Measurements from ENCODE around the gene FREM2. TPM values are rescaled to one million over a fixed set of nuclear protein-coding genes. Genes with fewer than 3 reads are reported as not detected.

The FREM2 gene
- total RNA-seq, 1 donor from 2014 or later = 0.39 TPM

- H3K36me3 Mint-ChIP-seq (ENCODE audit: low read depth) = no peaks in the 10 kb centered on the region
- no peaks in the 10 kb centered on the region for H3K27me3 Mint-ChIP-seq (ENCODE audit: low read depth)
- no peak overlapping the region for H3K4me3 Mint-ChIP-seq (ENCODE audit: low read depth)
- H3K4me1 Mint-ChIP-seq (ENCODE audit: low read depth) = no peaks in the 10 kb centered on the region
- no peak overlapping the region for H3K27ac Mint-ChIP-seq
- H3K9me3 Mint-ChIP-seq = no peaks in the 10 kb centered on the region
- intact Hi-C loops (cut with micrococcal nuclease) = no loop called here
- DNase-seq (ENCODE audit: low spot score) = no peak
These were observed 10.3 kb downstream of the FREM2 start for GRCh38 chr13:38697197-38697596.

- intact Hi-C loops (cut with micrococcal nuclease) = no loop called here
- Mint-ChIP-seq H3K27ac (no peak overlapping the region), H3K9me3 (no peaks in the 10 kb centered on the region), H3K4me1 (ENCODE audit: low read depth) (no peaks in the 10 kb centered on the region), H3K4me3 (ENCODE audit: low read depth) (no peak overlapping the region), H3K27me3 (ENCODE audit: low read depth) (no peaks in the 10 kb centered on the region), H3K36me3 (ENCODE audit: low read depth) (no peaks in the 10 kb centered on the region)
- DNase-seq (ENCODE audit: low spot score) = no peak
These were observed 10.9 kb downstream of the FREM2 start for GRCh38 chr13:38697628-38698333.

GRCh38 chr13:38700051-38700450 lies 13.2 kb downstream of the FREM2 start:
- H3K4me1 Mint-ChIP-seq (ENCODE audit: low read depth) = no peaks in the 10 kb centered on the region
- H3K27ac Mint-ChIP-seq = no peak overlapping the region
- no peak for DNase-seq (ENCODE audit: low spot score)

GRCh38 chr13:38702669-38703068 lies 15.8 kb downstream of the FREM2 start:
- Mint-ChIP-seq H3K27me3 (ENCODE audit: low read depth) (no peaks in the 10 kb centered on the region), H3K4me3 (ENCODE audit: low read depth) (no peak overlapping the region), H3K4me1 (ENCODE audit: low read depth) (no peaks in the 10 kb centered on the region), H3K36me3 (ENCODE audit: low read depth) (no peaks in the 10 kb centered on the region), H3K9me3 (no peaks in the 10 kb centered on the region), H3K27ac (no peak overlapping the region)
- intact Hi-C loops (cut with micrococcal nuclease) = no loop called here
- DNase-seq (ENCODE audit: low spot score) = no peak

More at GRCh38 chr13:38700051-38700450, 13.2 kb downstream of the FREM2 start:
- Mint-ChIP-seq H3K4me3 (ENCODE audit: low read depth) (no peak overlapping the region), H3K27me3 (ENCODE audit: low read depth) (no peaks in the 10 kb centered on the region), H3K9me3 (no peaks in the 10 kb centered on the region), H3K36me3 (ENCODE audit: low read depth) (no peaks in the 10 kb centered on the region)
- intact Hi-C loops (cut with micrococcal nuclease) = no loop called here

GRCh38 chr13:38703255-38703654 lies 16.4 kb downstream of the FREM2 start:
- Mint-ChIP-seq H3K36me3 (ENCODE audit: low read depth) (no peaks in the 10 kb centered on the region), H3K27me3 (ENCODE audit: low read depth) (no peaks in the 10 kb centered on the region), H3K4me3 (ENCODE audit: low read depth) (no peak overlapping the region), H3K4me1 (ENCODE audit: low read depth) (no peaks in the 10 kb centered on the region), H3K9me3 (no peaks in the 10 kb centered on the region), H3K27ac (no peak overlapping the region)
- intact Hi-C loops (cut with micrococcal nuclease) = no loop called here
- no peak for DNase-seq (ENCODE audit: low spot score)

- H3K27ac Mint-ChIP-seq = no peak overlapping the region
- intact Hi-C loops (cut with micrococcal nuclease) = no loop called here
- no peaks in the 10 kb centered on the region for H3K36me3 Mint-ChIP-seq (ENCODE audit: low read depth)
- no peaks in the 10 kb centered on the region for H3K27me3 Mint-ChIP-seq (ENCODE audit: low read depth)
- no peaks in the 10 kb centered on the region for H3K4me1 Mint-ChIP-seq (ENCODE audit: low read depth)
- no peak for DNase-seq (ENCODE audit: low spot score)
- no peak overlapping the region for H3K4me3 Mint-ChIP-seq (ENCODE audit: low read depth)
- no peaks in the 10 kb centered on the region for H3K9me3 Mint-ChIP-seq
These were observed 18.5 kb downstream of the FREM2 start for GRCh38 chr13:38705365-38705764.

- Mint-ChIP-seq H3K27ac (no peak overlapping the region), H3K4me3 (ENCODE audit: low read depth) (no peak overlapping the region), H3K9me3 (no peaks in the 10 kb centered on the region), H3K27me3 (ENCODE audit: low read depth) (no peaks in the 10 kb centered on the region), H3K36me3 (ENCODE audit: low read depth) (no peaks in the 10 kb centered on the region), H3K4me1 (ENCODE audit: low read depth) (no peaks in the 10 kb centered on the region)
- intact Hi-C loops (cut with micrococcal nuclease) = no loop called here
- DNase-seq (ENCODE audit: low spot score) = no peak
These were observed 20.6 kb downstream of the FREM2 start for GRCh38 chr13:38707460-38707859.

GRCh38 chr13:38713046-38713445 lies 26.2 kb downstream of the FREM2 start:
- no peaks in the 10 kb centered on the region for H3K9me3 Mint-ChIP-seq
- H3K27me3 Mint-ChIP-seq (ENCODE audit: low read depth) = no peaks in the 10 kb centered on the region
- no peaks in the 10 kb centered on the region for H3K4me1 Mint-ChIP-seq (ENCODE audit: low read depth)
- no peak overlapping the region for H3K27ac Mint-ChIP-seq
- no peaks in the 10 kb centered on the region for H3K36me3 Mint-ChIP-seq (ENCODE audit: low read depth)
- no peak overlapping the region for H3K4me3 Mint-ChIP-seq (ENCODE audit: low read depth)
- DNase-seq (ENCODE audit: low spot score) = no peak
- intact Hi-C loops (cut with micrococcal nuclease) = no loop called here

GRCh38 chr13:38718374-38718773 lies 31.5 kb downstream of the FREM2 start:
- no peak overlapping the region for H3K27ac Mint-ChIP-seq
- H3K36me3 Mint-ChIP-seq (ENCODE audit: low read depth) = no peaks in the 10 kb centered on the region
- no peaks in the 10 kb centered on the region for H3K27me3 Mint-ChIP-seq (ENCODE audit: low read depth)
- H3K4me1 Mint-ChIP-seq (ENCODE audit: low read depth) = no peaks in the 10 kb centered on the region
- no peaks in the 10 kb centered on the region for H3K9me3 Mint-ChIP-seq
- intact Hi-C loops (cut with micrococcal nuclease) = no loop called here
- H3K4me3 Mint-ChIP-seq (ENCODE audit: low read depth) = no peak overlapping the region
- DNase-seq (ENCODE audit: low spot score) = no peak

- H3K9me3 Mint-ChIP-seq = no peaks in the 10 kb centered on the region
- intact Hi-C loops (cut with micrococcal nuclease) = no loop called here
- no peaks in the 10 kb centered on the region for H3K27me3 Mint-ChIP-seq (ENCODE audit: low read depth)
- H3K27ac Mint-ChIP-seq = no peak overlapping the region
- no peak overlapping the region for H3K4me3 Mint-ChIP-seq (ENCODE audit: low read depth)
- no peak for DNase-seq (ENCODE audit: low spot score)
- H3K4me1 Mint-ChIP-seq (ENCODE audit: low read depth) = no peaks in the 10 kb centered on the region
- no peaks in the 10 kb centered on the region for H3K36me3 Mint-ChIP-seq (ENCODE audit: low read depth)
These were observed 43.5 kb downstream of the FREM2 start for GRCh38 chr13:38730332-38730731.

- Mint-ChIP-seq H3K27me3 (ENCODE audit: low read depth) (no peaks in the 10 kb centered on the region), H3K9me3 (no peaks in the 10 kb centered on the region), H3K4me3 (ENCODE audit: low read depth) (no peak overlapping the region), H3K36me3 (ENCODE audit: low read depth) (no peaks in the 10 kb centered on the region), H3K27ac (no peak overlapping the region), H3K4me1 (ENCODE audit: low read depth) (no peaks in the 10 kb centered on the region)
- intact Hi-C loops (cut with micrococcal nuclease) = no loop called here
- no peak for DNase-seq (ENCODE audit: low spot score)
These were observed 46.3 kb downstream of the FREM2 start for GRCh38 chr13:38733146-38733545.

- Mint-ChIP-seq H3K27ac (no peak overlapping the region), H3K9me3 (no peaks in the 10 kb centered on the region), H3K36me3 (ENCODE audit: low read depth) (no peaks in the 10 kb centered on the region), H3K4me1 (ENCODE audit: low read depth) (no peaks in the 10 kb centered on the region), H3K27me3 (ENCODE audit: low read depth) (no peaks in the 10 kb centered on the region), H3K4me3 (ENCODE audit: low read depth) (no peak overlapping the region)
- intact Hi-C loops (cut with micrococcal nuclease) = no loop called here
- DNase-seq (ENCODE audit: low spot score) = no peak
These were observed 49.0 kb downstream of the FREM2 start for GRCh38 chr13:38735665-38736440.

GRCh38 chr13:38743466-38743865 lies 56.6 kb downstream of the FREM2 start:
- DNase-seq (ENCODE audit: low spot score) = no peak
- no peaks in the 10 kb centered on the region for H3K27me3 Mint-ChIP-seq (ENCODE audit: low read depth)
- H3K4me3 Mint-ChIP-seq (ENCODE audit: low read depth) = no peak overlapping the region

More at GRCh38 chr13:38743466-38743865, 56.6 kb downstream of the FREM2 start:
- H3K9me3 Mint-ChIP-seq = no peaks in the 10 kb centered on the region
- H3K4me1 Mint-ChIP-seq (ENCODE audit: low read depth) = no peaks in the 10 kb centered on the region
- intact Hi-C loops (cut with micrococcal nuclease) = no loop called here
- H3K27ac Mint-ChIP-seq = no peak overlapping the region
- H3K36me3 Mint-ChIP-seq (ENCODE audit: low read depth) = no peaks in the 10 kb centered on the region
